Karpas-422 (cell line): ENCODE measurements around the gene COX7B2. TPM values are rescaled to one million over a fixed set of nuclear protein-coding genes. Genes with fewer than 3 reads are reported as not detected.

Experiments
- DNase-seq: peaks from one replicate; pipeline ENCODE4 v3.0.0-alpha.2; 2015
- H2AFZ ChIP-seq: fragments of 200-600 bp; sonication (generic); 2 replicates; pipeline ENCODE4 v1.6.1; 2014; ENCODE audit warnings: antibody characterized with exemption, low read length, mixed read lengths
- H3K27ac ChIP-seq: fragments of 200-600 bp; sonication (generic); 2 replicates; pipeline ENCODE4 v1.5.1; 2014; ENCODE audit warnings: mild to moderate bottlenecking, low read length, moderate library complexity
- H3K27me3 ChIP-seq: fragments of 200-600 bp; sonication (generic); 2 replicates; pipeline ENCODE4 v1.6.1; 2014; ENCODE audit warnings: low read length, mixed read lengths
- H3K36me3 ChIP-seq: fragments of 200-600 bp; sonication (generic); 2 replicates; pipeline ENCODE4 v1.6.1; 2014; ENCODE audit warnings: low read length, mixed read lengths; ENCODE audit not compliant: insufficient read depth
- H3K4me1 ChIP-seq: fragments of 200-600 bp; sonication (generic); 2 replicates; pipeline ENCODE4 v1.6.1; 2014; ENCODE audit warnings: mild to moderate bottlenecking, low read length, mixed read lengths
- H3K4me2 ChIP-seq: fragments of 200-600 bp; sonication (generic); 2 replicates; pipeline ENCODE4 v1.6.1; 2014; ENCODE audit warnings: low read length, low read depth, mild to moderate bottlenecking; ENCODE audit not compliant: poor library complexity, severe bottlenecking
- H3K4me3 ChIP-seq: fragments of 200-600 bp; sonication (generic); 2 replicates; pipeline ENCODE4 v1.5.1; 2014; ENCODE audit warnings: mild to moderate bottlenecking, antibody characterized with exemption, low read length, mixed read lengths
- H3K79me2 ChIP-seq: fragments of 200-600 bp; sonication (generic); 2 replicates; pipeline ENCODE4 v1.6.1; 2014; ENCODE audit warnings: mild to moderate bottlenecking, low read length, mixed read lengths
- H3K9ac ChIP-seq: fragments of 200-600 bp; sonication (generic); 2 replicates; pipeline ENCODE4 v1.6.0; 2014; ENCODE audit warnings: low read length
- H3K9me2 ChIP-seq: fragments of 200-600 bp; sonication (generic), shearing (Covaris generic); replicated peaks from 2 replicates; pipeline ENCODE4 v1.6.0; 2014; ENCODE audit warnings: mild to moderate bottlenecking, low read length, moderate library complexity; ENCODE audit not compliant: insufficient read depth
- H3K9me3 ChIP-seq: fragments of 300-700, 200-600 bp; sonication (generic); 2 replicates; pipeline ENCODE4 v1.6.1; 2014; ENCODE audit warnings: low read length, mixed read lengths
- H4K20me1 ChIP-seq: fragments of 200-600 bp; sonication (generic); 2 replicates; pipeline ENCODE4 v1.6.1; 2014; ENCODE audit warnings: mild to moderate bottlenecking, antibody characterized with exemption, low read length, low read depth; ENCODE audit not compliant: insufficient read depth
- total RNA-seq: library from RNA; depleted of rRNA; stranded (reverse); fragments of >200 nt; shearing (Covaris generic); gene quantifications from 2 replicates; pipeline ENCODE4 v1.2.3, GENCODE V29; 2014; ENCODE audit warnings: low replicate concordance

Gene COX7B2
- total RNA-seq, 1 experiment from 2014 or later, result not detected

- no peaks in the 10 kb centered on the region for H3K9me3 ChIP-seq
- no peak overlapping the region for H3K27ac ChIP-seq
- H4K20me1 ChIP-seq, result no peaks in the 10 kb centered on the region
- H3K4me2 ChIP-seq, result no peak overlapping the region
- no peaks in the 10 kb centered on the region for H3K79me2 ChIP-seq
- no peaks in the 10 kb centered on the region for H3K4me1 ChIP-seq
- no peaks in the 10 kb centered on the region for H3K27me3 ChIP-seq
- no peak overlapping the region for H3K9ac ChIP-seq
- no peak overlapping the region for H2AFZ ChIP-seq
- H3K36me3 ChIP-seq, result no peaks in the 10 kb centered on the region
- no peak for DNase-seq
- H3K4me3 ChIP-seq, result no peak overlapping the region
- H3K9me2 ChIP-seq, result no peaks in the 10 kb centered on the region
Observed at GRCh38 chr4:46947541-46947940, 38.5 kb upstream of the COX7B2 start.

GRCh38 chr4:46946919-46947536 lies 38.0 kb upstream of the COX7B2 start:
- H3K27me3 ChIP-seq, result no peaks in the 10 kb centered on the region
- no peak overlapping the region for H3K4me2 ChIP-seq
- no peaks in the 10 kb centered on the region for H3K79me2 ChIP-seq
- H3K9ac ChIP-seq, result no peak overlapping the region
- no peaks in the 10 kb centered on the region for H3K4me1 ChIP-seq
- H3K27ac ChIP-seq, result no peak overlapping the region
- H4K20me1 ChIP-seq, result no peaks in the 10 kb centered on the region
- H3K9me3 ChIP-seq, result no peaks in the 10 kb centered on the region
- no peak for DNase-seq
- no peak overlapping the region for H3K4me3 ChIP-seq
- H3K9me2 ChIP-seq, result no peaks in the 10 kb centered on the region
- no peak overlapping the region for H2AFZ ChIP-seq
- no peaks in the 10 kb centered on the region for H3K36me3 ChIP-seq

GRCh38 chr4:46945062-46945461 lies 36.0 kb upstream of the COX7B2 start:
- no peaks in the 10 kb centered on the region for H3K27me3 ChIP-seq
- no peaks in the 10 kb centered on the region for H3K9me2 ChIP-seq
- no peaks in the 10 kb centered on the region for H3K79me2 ChIP-seq
- no peak overlapping the region for H2AFZ ChIP-seq
- DNase-seq, result no peak
- H3K36me3 ChIP-seq, result no peaks in the 10 kb centered on the region
- no peak overlapping the region for H3K4me3 ChIP-seq
- H3K4me1 ChIP-seq, result no peaks in the 10 kb centered on the region
- H3K9ac ChIP-seq, result no peak overlapping the region
- H4K20me1 ChIP-seq, result no peaks in the 10 kb centered on the region
- H3K4me2 ChIP-seq, result no peak overlapping the region
- no peak overlapping the region for H3K27ac ChIP-seq
- H3K9me3 ChIP-seq, result no peaks in the 10 kb centered on the region

- Histone ChIP-seq H3K4me3 (no peak overlapping the region), H3K4me1 (no peaks in the 10 kb centered on the region), H3K4me2 (no peak overlapping the region), H3K9me3 (no peaks in the 10 kb centered on the region), H3K27ac (no peak overlapping the region), H3K79me2 (no peaks in the 10 kb centered on the region), H2AFZ (no peak overlapping the region), H3K36me3 (no peaks in the 10 kb centered on the region), H3K9ac (no peak overlapping the region), H4K20me1 (no peaks in the 10 kb centered on the region), H3K9me2 (no peaks in the 10 kb centered on the region), H3K27me3 (no peaks in the 10 kb centered on the region)
- no peak for DNase-seq
Observed at GRCh38 chr4:46944345-46944744, 35.3 kb upstream of the COX7B2 start.

- H3K27ac ChIP-seq, result no peak overlapping the region
- no peak overlapping the region for H3K4me3 ChIP-seq
- H3K9me2 ChIP-seq, result no peaks in the 10 kb centered on the region
- peak; percentile 61 for DNase-seq
- no peaks in the 10 kb centered on the region for H3K9me3 ChIP-seq
- no peaks in the 10 kb centered on the region for H3K4me1 ChIP-seq
- no peak overlapping the region for H2AFZ ChIP-seq
- no peak overlapping the region for H3K4me2 ChIP-seq
- no peaks in the 10 kb centered on the region for H3K36me3 ChIP-seq
- H3K27me3 ChIP-seq, result no peaks in the 10 kb centered on the region
- no peaks in the 10 kb centered on the region for H3K79me2 ChIP-seq
- H4K20me1 ChIP-seq, result no peaks in the 10 kb centered on the region
- no peak overlapping the region for H3K9ac ChIP-seq
Observed at GRCh38 chr4:46937493-46937892, 28.4 kb upstream of the COX7B2 start.

GRCh38 chr4:46934726-46935125 lies 25.7 kb upstream of the COX7B2 start:
- Histone ChIP-seq H2AFZ (no peak overlapping the region), H3K27ac (no peak overlapping the region)

GRCh38 chr4:46933686-46934085 lies 24.6 kb upstream of the COX7B2 start:
- Histone ChIP-seq H3K36me3 (no peaks in the 10 kb centered on the region), H3K4me1 (no peaks in the 10 kb centered on the region), H3K27me3 (no peaks in the 10 kb centered on the region), H3K9me2 (no peaks in the 10 kb centered on the region), H3K79me2 (no peaks in the 10 kb centered on the region), H3K4me2 (no peak overlapping the region), H3K4me3 (no peak overlapping the region), H3K9me3 (no peaks in the 10 kb centered on the region), H3K9ac (no peak overlapping the region), H4K20me1 (no peaks in the 10 kb centered on the region), H2AFZ (no peak overlapping the region), H3K27ac (no peak overlapping the region)
- no peak for DNase-seq

More at GRCh38 chr4:46934726-46935125, 25.7 kb upstream of the COX7B2 start:
- Histone ChIP-seq H4K20me1 (no peaks in the 10 kb centered on the region), H3K79me2 (no peaks in the 10 kb centered on the region), H3K36me3 (no peaks in the 10 kb centered on the region), H3K9ac (no peak overlapping the region), H3K4me2 (no peak overlapping the region), H3K27me3 (no peaks in the 10 kb centered on the region), H3K9me3 (no peaks in the 10 kb centered on the region), H3K4me3 (no peak overlapping the region), H3K9me2 (no peaks in the 10 kb centered on the region), H3K4me1 (no peaks in the 10 kb centered on the region)
- no peak for DNase-seq

GRCh38 chr4:46931981-46932380 lies 22.9 kb upstream of the COX7B2 start:
- Histone ChIP-seq H3K9me3 (no peaks in the 10 kb centered on the region), H3K79me2 (no peaks in the 10 kb centered on the region), H3K9me2 (no peaks in the 10 kb centered on the region), H3K4me2 (no peak overlapping the region), H3K4me3 (no peak overlapping the region), H3K27me3 (no peaks in the 10 kb centered on the region), H3K36me3 (no peaks in the 10 kb centered on the region), H2AFZ (no peak overlapping the region), H3K9ac (no peak overlapping the region), H3K4me1 (no peaks in the 10 kb centered on the region), H3K27ac (no peak overlapping the region), H4K20me1 (no peaks in the 10 kb centered on the region)
- peak; percentile 73 for DNase-seq
